Activated CD4-positive, alpha-beta T cell treated with anti-CD3 and anti-CD28 coated beads for 48 hours (primary cell): ENCODE data around the gene ATP8B4.

Source experiments
- DNase-seq: peaks from one replicate; pipeline ENCODE4 v3.0.0-alpha.2; 2020

ATP8B4 gene

GRCh38 chr15:49847423-49848281, 271.4 kb downstream of the ATP8B4 start:
- DNase-seq = no peak

DNA sequence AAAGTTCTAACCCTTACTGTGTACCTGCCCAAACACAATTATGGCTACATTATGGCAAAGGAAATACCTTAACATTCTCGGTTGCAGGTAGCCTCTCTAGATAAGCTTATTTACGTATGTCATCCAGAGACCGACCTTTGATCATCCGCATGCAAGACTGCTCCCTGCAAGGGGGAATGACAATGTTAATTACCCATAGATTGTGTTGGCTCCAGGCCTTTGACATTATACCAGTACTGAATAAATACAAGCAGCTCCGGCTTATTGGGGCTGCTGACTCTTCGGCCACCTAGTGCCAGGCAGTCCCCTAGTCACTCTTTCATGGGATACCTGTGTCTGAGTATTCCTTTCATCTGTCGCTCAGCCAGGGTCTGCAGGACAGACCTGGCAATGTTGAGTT, 274.6 kb downstream of the ATP8B4 start:
- no peak for DNase-seq

DNA sequence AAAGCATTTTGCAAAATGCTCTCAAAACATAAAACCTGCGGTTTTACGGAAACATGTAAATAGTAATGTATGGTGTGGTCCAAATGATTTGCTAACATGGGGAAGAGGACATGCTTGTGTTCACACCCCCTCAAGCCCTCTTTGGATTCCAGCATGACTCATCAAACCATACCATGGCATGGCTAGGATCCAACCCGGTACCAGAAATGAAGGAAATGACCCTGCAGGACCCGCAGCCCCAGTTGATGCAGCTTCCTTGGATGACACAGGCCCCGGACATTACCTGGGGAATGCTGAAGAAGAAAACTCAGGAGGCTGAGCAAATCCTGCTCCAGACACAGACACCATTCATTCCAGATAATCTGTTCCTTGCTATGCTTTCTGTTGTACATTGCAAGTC, 275.3 kb downstream of the ATP8B4 start:
- no peak for DNase-seq

DNA sequence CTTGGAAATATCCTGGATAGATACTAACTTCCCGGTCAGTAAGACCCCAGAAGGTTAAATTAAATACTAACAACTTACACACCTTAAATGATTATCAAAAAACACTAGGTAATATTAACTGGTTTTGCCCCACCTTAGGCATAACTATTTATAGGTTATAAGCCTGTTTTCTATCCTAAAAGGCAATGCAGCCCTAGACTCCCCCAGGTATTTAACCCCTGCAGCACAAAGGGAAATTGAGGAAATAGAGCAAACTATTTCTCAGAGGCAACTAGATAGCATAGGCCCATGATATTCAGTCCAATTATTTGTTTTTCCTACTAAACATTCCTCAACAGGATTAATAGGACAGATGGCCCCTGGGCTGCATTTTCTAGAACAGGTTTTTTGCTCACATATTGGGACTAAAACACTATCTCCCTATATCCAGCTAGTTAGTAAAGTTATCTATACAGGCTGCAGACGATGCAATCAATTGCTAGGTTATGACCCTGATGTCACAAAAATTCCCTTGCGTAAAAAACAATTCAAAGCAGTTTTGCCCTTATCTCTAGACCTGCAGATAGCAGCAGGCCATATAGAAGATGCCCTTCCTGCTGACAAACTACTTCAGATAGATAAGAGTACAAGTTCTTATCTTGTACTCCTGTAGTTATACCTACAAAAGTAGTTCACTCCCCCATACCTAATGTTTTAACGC, 276.9 kb downstream of the ATP8B4 start:
- DNase-seq = no peak

DNA sequence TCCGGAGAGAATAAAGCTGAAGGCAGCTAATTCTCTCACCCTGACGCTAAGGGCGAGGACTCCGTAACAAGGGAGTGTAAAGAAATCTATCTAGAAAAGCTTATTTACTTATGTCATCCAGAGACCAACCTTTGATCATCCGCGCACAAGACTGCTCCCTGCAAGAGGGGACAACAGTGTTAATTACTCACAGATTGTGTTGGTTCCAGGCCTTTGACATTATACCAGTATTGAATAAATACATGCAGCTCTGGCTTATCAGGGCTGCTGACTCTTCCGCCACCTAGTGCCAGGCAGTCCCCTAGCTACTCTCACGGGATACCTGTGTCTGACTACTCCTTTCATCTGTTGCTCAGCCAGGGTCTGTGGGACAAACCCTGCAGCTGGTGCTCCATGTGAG, 286.5 kb downstream of the ATP8B4 start:
- no peak for DNase-seq

DNA sequence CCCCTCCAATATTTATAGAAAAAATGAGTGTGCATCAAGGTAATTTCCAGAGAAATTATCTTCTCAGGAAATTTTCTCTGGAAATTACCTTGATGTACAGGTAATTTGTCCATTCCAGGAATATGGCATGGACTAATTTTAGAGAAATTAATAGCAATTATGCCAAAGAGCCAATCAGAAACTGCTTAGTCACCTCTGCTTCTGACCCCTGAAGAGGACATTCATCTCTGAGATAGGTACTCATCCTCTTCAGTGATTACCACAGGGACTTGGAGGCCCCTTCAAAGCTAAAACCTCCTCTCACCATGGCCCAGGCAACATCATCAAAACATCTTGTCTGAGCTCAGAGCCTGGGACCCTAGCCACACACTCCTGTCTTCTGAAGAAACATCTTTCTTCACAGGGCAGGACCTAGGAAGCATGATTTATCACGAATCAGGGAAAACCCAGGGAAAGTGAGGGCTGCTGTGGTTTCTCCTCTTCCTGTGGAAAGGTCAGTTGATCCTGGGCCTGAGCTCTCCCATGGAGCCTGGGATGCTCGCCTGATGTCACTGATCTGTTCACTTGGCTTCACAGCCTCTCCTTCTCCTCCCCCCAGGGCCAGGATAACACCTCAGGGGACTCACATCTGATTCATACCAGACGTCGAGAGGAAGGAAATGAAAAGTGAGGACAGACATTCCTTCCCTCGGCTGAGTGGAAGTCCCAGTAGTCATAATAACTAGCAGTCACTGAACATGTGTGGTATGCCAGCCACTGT, 287.6 kb downstream of the ATP8B4 start:
- DNase-seq = no peak

- DNase-seq = no peak
These were observed 288.6 kb downstream of the ATP8B4 start for GRCh38 chr15:49830391-49830790.

DNA sequence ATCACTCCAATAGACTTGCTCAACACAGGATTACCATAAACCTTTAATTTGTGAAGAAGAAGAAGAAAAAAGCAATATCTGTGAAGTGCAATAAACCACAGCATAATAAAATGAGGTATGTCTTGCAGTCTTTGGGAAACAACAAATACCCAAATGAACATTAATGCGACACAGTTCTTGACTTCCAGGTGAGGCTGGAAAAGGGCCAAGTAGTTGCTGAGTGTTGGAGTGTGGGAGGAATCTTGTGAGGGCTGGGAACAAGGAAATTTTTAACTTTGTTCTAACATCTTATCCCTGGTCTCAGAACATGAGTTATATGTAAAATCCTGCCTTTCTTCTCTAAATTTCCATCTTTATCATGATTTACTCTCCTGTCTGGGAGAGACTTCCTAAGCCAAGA, 291.7 kb downstream of the ATP8B4 start:
- DNase-seq = no peak

- DNase-seq = no peak
These were observed 292.3 kb downstream of the ATP8B4 start for GRCh38 chr15:49826640-49827234.

- no peak for DNase-seq
These were observed 294.3 kb downstream of the ATP8B4 start for GRCh38 chr15:49824775-49825099.

DNA sequence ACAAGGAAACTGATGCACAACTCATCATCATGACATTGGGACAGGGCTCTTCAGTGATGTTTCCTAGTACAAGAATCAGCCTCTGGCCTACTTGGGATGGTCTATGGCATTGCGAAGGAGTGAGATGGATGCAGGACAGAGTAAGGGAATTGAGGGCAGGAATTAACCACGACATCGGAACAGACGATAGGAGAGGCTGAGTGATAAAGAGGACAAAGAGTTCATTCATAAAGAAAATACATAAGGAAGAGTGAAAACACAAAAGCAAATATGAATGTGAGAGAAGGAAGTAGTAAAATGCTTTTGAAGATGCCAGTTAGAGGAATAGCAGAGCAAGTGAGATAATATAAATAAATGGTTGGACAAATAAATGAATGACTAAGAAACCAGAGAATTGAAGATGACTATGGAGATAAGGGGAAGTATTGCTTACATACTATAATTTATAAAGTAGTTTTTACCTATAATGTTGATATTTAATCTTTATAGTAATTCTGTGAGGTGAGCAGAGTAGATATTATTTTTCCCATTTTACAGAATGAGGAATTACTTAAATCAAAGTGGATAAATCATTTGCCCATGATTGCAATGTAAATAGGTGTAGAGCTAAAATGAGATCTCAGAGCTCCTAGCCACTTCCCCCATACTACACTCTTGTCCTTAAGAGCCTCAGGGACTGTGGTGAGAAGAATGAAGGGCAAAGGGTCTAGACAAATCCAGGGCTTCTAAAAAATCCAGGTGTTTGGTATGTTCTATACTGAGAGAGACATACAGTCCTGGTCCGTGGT, 294.9 kb downstream of the ATP8B4 start:
- no peak for DNase-seq

DNA sequence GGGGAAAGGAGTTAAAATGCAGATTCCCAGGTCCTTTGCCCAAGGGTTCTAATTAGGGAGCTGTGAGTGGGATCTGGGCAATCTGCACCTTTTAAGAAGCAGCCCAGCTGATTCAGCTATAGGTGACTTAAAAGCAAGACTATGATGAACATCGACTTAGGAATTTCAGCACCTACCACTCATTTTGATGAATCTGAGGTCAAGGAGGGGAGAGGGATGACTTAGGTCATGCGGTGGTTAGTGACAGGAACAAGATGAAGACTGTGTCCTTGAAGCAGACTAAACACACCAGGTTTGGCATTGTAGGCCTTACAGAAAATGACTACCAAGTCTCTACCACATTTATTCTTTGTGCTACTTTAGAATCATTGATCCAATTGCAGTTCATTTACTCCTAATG, 301.9 kb downstream of the ATP8B4 start:
- no peak for DNase-seq

- DNase-seq = peak; percentile 6
These were observed 303.1 kb downstream of the ATP8B4 start for GRCh38 chr15:49815950-49816349.

GRCh38 chr15:49815526-49815925, 303.5 kb downstream of the ATP8B4 start:
- no peak for DNase-seq

DNA sequence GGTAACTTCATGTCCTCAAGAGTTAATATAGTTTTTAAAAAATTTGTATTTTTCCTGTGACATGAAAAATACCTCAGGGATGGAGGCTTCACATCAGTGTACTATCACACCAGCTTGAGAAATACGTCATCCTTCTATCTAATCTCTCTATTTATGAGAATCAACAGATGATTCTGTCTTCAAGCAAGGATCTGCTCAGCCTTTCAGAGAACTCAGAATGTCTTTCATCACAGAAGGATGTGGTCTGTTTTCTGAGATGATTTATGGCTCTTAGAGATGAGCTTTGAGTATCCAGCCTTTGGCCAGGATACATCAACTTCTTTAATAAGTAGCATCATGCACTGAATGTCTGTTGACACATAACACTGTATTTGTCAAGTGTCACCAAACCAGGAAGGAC, 304.3 kb downstream of the ATP8B4 start:
- no peak for DNase-seq

GRCh38 chr15:49813625-49814024, 305.4 kb downstream of the ATP8B4 start:
- DNase-seq = no peak

GRCh38 chr15:49810720-49811119, 308.3 kb downstream of the ATP8B4 start:
- DNase-seq = no peak

- DNase-seq = no peak
These were observed 309.0 kb downstream of the ATP8B4 start for GRCh38 chr15:49809894-49810609.

DNA sequence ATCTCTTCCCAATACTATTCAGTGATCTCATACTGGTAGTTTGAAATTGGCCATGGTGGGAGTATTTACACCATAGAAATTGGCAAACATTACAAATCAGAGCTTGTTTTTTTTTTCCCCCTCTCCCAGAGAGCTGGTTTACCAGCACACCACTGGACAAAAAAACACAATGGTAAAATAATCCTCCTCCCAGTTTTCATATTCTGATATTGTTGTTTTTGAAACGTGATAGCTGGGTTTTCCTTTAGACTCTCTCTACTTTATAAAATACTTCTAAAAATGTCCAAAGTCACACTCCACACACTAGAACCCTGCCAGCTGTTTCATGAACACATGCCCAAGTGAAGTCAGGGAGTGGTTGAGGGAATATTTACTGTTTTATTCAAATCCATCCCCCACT, 310.7 kb downstream of the ATP8B4 start:
- no peak for DNase-seq
